Measurements from ENCODE around the gene RBP3. TPM values are rescaled to one million over a fixed set of nuclear protein-coding genes. Genes with fewer than 3 reads are reported as not detected.

RBP3 gene
- total and polyA plus RNA-seq, 2 experiments from 2014 or later, result 0.53 to 1.3 TPM

DNA sequence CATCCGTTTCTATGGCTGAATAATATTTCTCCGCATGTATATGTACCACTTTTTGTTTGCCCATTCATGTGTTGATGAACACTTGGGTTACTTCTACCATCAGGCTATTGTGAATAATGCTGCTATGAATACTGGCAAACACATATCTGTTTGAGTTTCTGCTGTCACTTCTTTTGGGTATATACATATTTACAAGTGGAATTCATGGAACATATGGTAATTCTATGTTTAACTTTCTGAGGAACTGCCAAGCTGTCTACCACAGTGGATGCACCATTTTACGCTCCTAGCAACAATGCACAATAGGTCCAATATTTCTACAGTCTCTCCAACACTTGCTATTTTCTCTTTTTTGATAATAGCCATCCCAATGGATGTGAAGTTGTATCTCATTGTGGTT is 41.5 kb downstream of the RBP3 start:
- H3K4me1 ChIP-seq (ENCODE audit: insufficient read depth), result no peaks in the 10 kb centered on the region
- no peaks in the 10 kb centered on the region for H3K79me2 ChIP-seq
- no peak for DNase-seq (ENCODE audit: low spot score)
- TF ChIP-seq EZH2phosphoT487 (IDR thresholded peaks at IDR 0.05; ENCODE audit: low read depth, severe bottlenecking, unreplicated experiment), result no peak
- TF ChIP-seq CTCF (IDR thresholded peaks at IDR 0.05; ENCODE audit: poor library complexity), result no peak
- no peak for TF ChIP-seq EZH2 (IDR thresholded peaks at IDR 0.05; ENCODE audit: borderline replicate concordance)
- H4K20me1 ChIP-seq (ENCODE audit: insufficient read depth, poor library complexity, severe bottlenecking), result no peaks in the 10 kb centered on the region
- no peak overlapping the region for H3K27ac ChIP-seq
- H3K36me3 ChIP-seq (replicated peaks; ENCODE audit: insufficient read depth, low read depth), result no peaks in the 10 kb centered on the region
- H3K4me3 ChIP-seq, result no peak overlapping the region
- H3K4me2 ChIP-seq, result no peak overlapping the region
- H3K9me3 ChIP-seq (ENCODE audit: low read depth), result no peaks in the 10 kb centered on the region
- 93% methylated on average over 3 of the region's 3 CpGs for WGBS (ENCODE audit: low lambda C conversion rate, missing lambda C conversion rate)
- no peak overlapping the region for H2AFZ ChIP-seq
- no peaks in the 10 kb centered on the region for H3K27me3 ChIP-seq
- no peaks in the 10 kb centered on the region for H3K9me2 ChIP-seq (replicated peaks; ENCODE audit: insufficient read depth)

DNA sequence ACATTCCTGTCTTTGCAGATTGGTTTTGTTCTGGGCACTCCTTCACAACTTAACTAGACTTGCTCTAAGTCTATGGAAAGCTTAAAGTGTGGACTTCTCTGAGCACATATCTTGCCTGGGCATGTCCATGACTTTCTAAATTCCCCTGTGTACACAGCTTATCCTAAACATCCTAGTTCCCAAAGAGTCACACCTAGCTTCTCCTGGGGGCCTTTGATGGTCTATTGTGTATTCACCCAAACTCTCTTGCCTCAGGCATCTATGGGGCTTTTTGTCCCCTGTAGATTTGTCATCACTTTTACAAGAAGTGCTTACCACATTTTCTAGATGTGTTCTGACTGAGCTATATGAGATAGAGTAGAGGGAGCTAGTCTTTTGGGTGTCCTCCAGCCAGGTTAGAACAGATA is 48.2 kb downstream of the RBP3 start:
- H3K9me2 ChIP-seq (replicated peaks; ENCODE audit: insufficient read depth), result no peaks in the 10 kb centered on the region
- no peaks in the 10 kb centered on the region for H3K4me1 ChIP-seq (ENCODE audit: insufficient read depth)
- no peaks in the 10 kb centered on the region for H3K36me3 ChIP-seq (replicated peaks; ENCODE audit: insufficient read depth, low read depth)
- H2AFZ ChIP-seq, result no peak overlapping the region
- H3K27ac ChIP-seq, result peak overlapping the region; percentile 39
- no peaks in the 10 kb centered on the region for H3K9me3 ChIP-seq (ENCODE audit: low read depth)
- no peak for DNase-seq (ENCODE audit: low spot score)
- H3K4me2 ChIP-seq, result no peak overlapping the region
- no peaks in the 10 kb centered on the region for H3K79me2 ChIP-seq
- no peaks in the 10 kb centered on the region for H3K27me3 ChIP-seq
- no peaks in the 10 kb centered on the region for H4K20me1 ChIP-seq (ENCODE audit: insufficient read depth, poor library complexity, severe bottlenecking)
- no peak overlapping the region for H3K4me3 ChIP-seq
- TF ChIP-seq EZH2phosphoT487 (IDR thresholded peaks at IDR 0.05; ENCODE audit: low read depth, severe bottlenecking, unreplicated experiment) (no peak), EZH2 (IDR thresholded peaks at IDR 0.05; ENCODE audit: borderline replicate concordance) (no peak), CTCF (IDR thresholded peaks at IDR 0.05; ENCODE audit: poor library complexity) (no peak)

GRCh38 chr10:47397256-47397655 is 49.1 kb downstream of the RBP3 start:
- Histone ChIP-seq H3K9me3 (ENCODE audit: low read depth) (no peaks in the 10 kb centered on the region), H3K4me1 (ENCODE audit: insufficient read depth) (peaks cover 4% of the 10 kb centered on the region)
- WGBS (ENCODE audit: low lambda C conversion rate, missing lambda C conversion rate), result 52% methylated on average over 6 of the region's 6 CpGs

More at GRCh38 chr10:47397256-47397655, 49.1 kb downstream of the RBP3 start:
- Histone ChIP-seq H4K20me1 (ENCODE audit: insufficient read depth, poor library complexity, severe bottlenecking) (no peaks in the 10 kb centered on the region), H3K4me2 (no peak overlapping the region), H3K9me2 (replicated peaks; ENCODE audit: insufficient read depth) (no peaks in the 10 kb centered on the region), H2AFZ (no peak overlapping the region), H3K4me3 (no peak overlapping the region), H3K79me2 (no peaks in the 10 kb centered on the region), H3K27me3 (no peaks in the 10 kb centered on the region), H3K27ac (peak overlapping the region; percentile 39), H3K36me3 (replicated peaks; ENCODE audit: insufficient read depth, low read depth) (no peaks in the 10 kb centered on the region)
- TF ChIP-seq CTCF (IDR thresholded peaks at IDR 0.05; ENCODE audit: poor library complexity) (no peak), EZH2 (IDR thresholded peaks at IDR 0.05; ENCODE audit: borderline replicate concordance) (no peak), EZH2phosphoT487 (IDR thresholded peaks at IDR 0.05; ENCODE audit: low read depth, severe bottlenecking, unreplicated experiment) (no peak)
- DNase-seq (ENCODE audit: low spot score), result no peak

Data from hepatocyte (in vitro differentiated cells).